H9 (cell line): ENCODE measurements around the gene PIGL. TPM values are rescaled to one million over a fixed set of nuclear protein-coding genes. Genes with fewer than 3 reads are reported as not detected.

Experiments used
- DNase-seq: peaks from one replicate; pipeline ENCODE4 v3.0.0-alpha.2; 2017
- H2AFZ ChIP-seq: one replicate; pipeline ENCODE4 v1.6.1; 2013; ENCODE audit warnings: mild to moderate bottlenecking, low read length, control low read depth, moderate library complexity
- H2AK5ac ChIP-seq: 2 replicates; pipeline ENCODE4 v1.6.1; 2013; ENCODE audit warnings: low read length, control low read depth, mixed read lengths; ENCODE audit not compliant: insufficient read length
- H2BK120ac ChIP-seq: one replicate; pipeline ENCODE4 v1.6.1; 2013; ENCODE audit warnings: low read depth, mild to moderate bottlenecking, low read length, control low read depth, inconsistent platforms; ENCODE audit not compliant: poor library complexity, severe bottlenecking
- H2BK12ac ChIP-seq: 2 replicates; pipeline ENCODE4 v1.6.1; 2013; ENCODE audit warnings: low read length, control low read depth, mixed read lengths, low read depth; ENCODE audit not compliant: insufficient read length
- H2BK15ac ChIP-seq: 2 replicates; pipeline ENCODE4 v1.6.1; 2013; ENCODE audit warnings: low read depth, low read length, control low read depth
- H2BK20ac ChIP-seq: one replicate; pipeline ENCODE4 v1.6.1; 2013; ENCODE audit warnings: low read depth, mild to moderate bottlenecking, low read length, control low read depth, inconsistent platforms; ENCODE audit not compliant: poor library complexity, severe bottlenecking
- H2BK5ac ChIP-seq: 2 replicates; pipeline ENCODE4 v1.6.1; 2013; ENCODE audit warnings: low read length, control low read depth, mixed read lengths; ENCODE audit not compliant: insufficient read length
- H3K14ac ChIP-seq: 2 replicates; pipeline ENCODE4 v1.6.1; 2013; ENCODE audit warnings: low read length, control low read depth; ENCODE audit not compliant: insufficient read depth
- H3K18ac ChIP-seq: 2 replicates; pipeline ENCODE4 v1.6.1; 2013; ENCODE audit warnings: low read depth, mild to moderate bottlenecking, mixed read lengths, low read length, control low read depth; ENCODE audit not compliant: insufficient read length
- H3K23ac ChIP-seq: 2 replicates; pipeline ENCODE4 v1.6.1; 2013; ENCODE audit warnings: low read length, control low read depth, mixed read lengths, low read depth; ENCODE audit not compliant: insufficient read length
- H3K23me2 ChIP-seq: 2 replicates; pipeline ENCODE4 v1.6.1; 2013; ENCODE audit warnings: low read depth, mild to moderate bottlenecking, mixed read lengths, low read length, control low read depth; ENCODE audit not compliant: insufficient read length, poor library complexity, severe bottlenecking
- H3K27ac ChIP-seq: 2 replicates; pipeline ENCODE4 v1.5.1; 2013; ENCODE audit warnings: low read length, control low read depth, mixed read lengths, low read depth; ENCODE audit not compliant: insufficient read length
- H3K27me3 ChIP-seq: 2 replicates; pipeline ENCODE4 v1.6.1; 2013; ENCODE audit warnings: low read length, control low read depth, inconsistent platforms; ENCODE audit not compliant: insufficient read depth
- H3K4ac ChIP-seq: 2 replicates; pipeline ENCODE4 v1.6.1; 2013; ENCODE audit warnings: low read depth, mild to moderate bottlenecking, control low read depth, inconsistent platforms, low read length, moderate library complexity
- H3K4me1 ChIP-seq: 2 replicates; pipeline ENCODE4 v1.6.1; 2013; ENCODE audit warnings: low read length, control low read depth, inconsistent platforms; ENCODE audit not compliant: insufficient read depth
- H3K4me2 ChIP-seq: 2 replicates; pipeline ENCODE4 v1.6.1; 2013; ENCODE audit warnings: low read length, control low read depth, mixed read lengths; ENCODE audit not compliant: insufficient read length, insufficient read depth
- H3K56ac ChIP-seq: 2 replicates; pipeline ENCODE4 v1.6.1; 2013; ENCODE audit warnings: low read depth, mild to moderate bottlenecking, mixed read lengths, low read length, control low read depth; ENCODE audit not compliant: insufficient read length
- H3K79me1 ChIP-seq: 2 replicates; pipeline ENCODE4 v1.6.1; 2013; ENCODE audit warnings: low read depth, mild to moderate bottlenecking, moderate library complexity, low read length, control low read depth, inconsistent platforms; ENCODE audit not compliant: insufficient read depth, poor library complexity, severe bottlenecking
- H3K79me2 ChIP-seq: 2 replicates; pipeline ENCODE4 v1.6.1; 2013; ENCODE audit warnings: low read length, control low read depth, inconsistent platforms; ENCODE audit not compliant: insufficient read depth
- H3K9ac ChIP-seq: 2 replicates; pipeline ENCODE4 v1.6.1; 2013; ENCODE audit warnings: low read length, control low read depth, mixed read lengths; ENCODE audit not compliant: insufficient read length; ENCODE audit errors: extremely low read depth
- H3K9me3 ChIP-seq: one replicate; pipeline ENCODE4 v1.6.1; 2013; ENCODE audit warnings: low read depth, low read length, inconsistent platforms; ENCODE audit not compliant: control insufficient read depth
- H3T11ph ChIP-seq: one replicate; pipeline ENCODE4 v1.6.1; 2013; ENCODE audit warnings: mild to moderate bottlenecking, low read length, control low read depth, inconsistent platforms
- H4K20me1 ChIP-seq: one replicate; pipeline ENCODE4 v1.6.1; 2013; ENCODE audit not compliant: control insufficient read depth, insufficient read length, insufficient read depth
- H4K5ac ChIP-seq: 2 replicates; pipeline ENCODE4 v1.6.1; 2013; ENCODE audit warnings: low read depth, mild to moderate bottlenecking, mixed read lengths, low read length, control low read depth; ENCODE audit not compliant: insufficient read length
- H4K8ac ChIP-seq: replicated peaks from 2 replicates; pipeline ENCODE4 v1.6.1; 2013; ENCODE audit warnings: low read length, control low read depth, mixed read lengths, low read depth; ENCODE audit not compliant: insufficient read length
- H4K91ac ChIP-seq: 2 replicates; pipeline ENCODE4 v1.6.1; 2013; ENCODE audit warnings: low read depth, mild to moderate bottlenecking, moderate library complexity, mixed read lengths, low read length, control low read depth; ENCODE audit not compliant: insufficient read length
- H3K27ac Mint-ChIP-seq, 3 experiments: 2 replicates in 2 of 3; 3 replicates in 1 of 3; pipeline ENCODE4 v1.8.0; 2020 to 2021; ENCODE audit warnings: mixed read lengths in 3 of 3, mild to moderate bottlenecking in 1 of 3, moderate library complexity in 1 of 3
- H3K27me3 Mint-ChIP-seq: 2 replicates; pipeline ENCODE4 v1.8.0; 2021; ENCODE audit warnings: low read depth, mild to moderate bottlenecking, moderate library complexity, mixed read lengths
- H3K36me3 Mint-ChIP-seq, 3 experiments: 2 replicates in 2 of 3; 3 replicates in 1 of 3; pipeline ENCODE4 v1.8.0; 2020 to 2021; ENCODE audit warnings: low read depth in 3 of 3, mixed read lengths in 3 of 3; ENCODE audit not compliant: insufficient read depth in 1 of 3
- H3K4me1 Mint-ChIP-seq, 2 experiments: 2 replicates each; pipeline ENCODE4 v1.8.0; 2020; ENCODE audit warnings: mixed read lengths in 2 of 2
- H3K4me3 Mint-ChIP-seq, 2 experiments: 2 replicates in 1 of 2; 3 replicates in 1 of 2; pipeline ENCODE4 v1.8.0; 2020 to 2021; ENCODE audit warnings: mild to moderate bottlenecking in 2 of 2, mixed read lengths in 2 of 2, moderate library complexity in 1 of 2
- H3K9me3 Mint-ChIP-seq, 2 experiments: 2 replicates in 1 of 2; 3 replicates in 1 of 2; pipeline ENCODE4 v1.8.0; 2020; ENCODE audit warnings: mild to moderate bottlenecking in 2 of 2, mixed read lengths in 2 of 2, moderate library complexity in 1 of 2
- CTCF ChIP-seq: fragments of 200-600 bp; sonication (generic); conservative IDR thresholded peaks from 3 replicates; pipeline ENCODE4 v1.8.0; 2021; ENCODE audit warnings: antibody characterized with exemption, mild to moderate bottlenecking
- WGBS: extraction: QIAGEN DNeasy Blood & Tissue Kit; methylation state at CpG from one replicate; pipeline ENCODE4 v1.1.7; 2013; ENCODE audit warnings: missing lambda C conversion rate, low lambda C conversion rate, mixed read lengths; ENCODE audit not compliant: insufficient read length; ENCODE audit errors: extremely low coverage; 5-methylcytosine and 5-hydroxymethylcytosine counted together
- total RNA-seq: library from RNA; stranded (reverse); gene quantifications from 2 replicates; pipeline ENCODE4 v1.2.1, GENCODE V29; 2021

The PIGL gene
- total RNA-seq, 1 experiment from 2014 or later = 21.6 TPM

GRCh38 chr17:16247586-16247984, 30.6 kb downstream of the PIGL start:
- Histone ChIP-seq H2AK5ac (no peak overlapping the region), H3K4me2 (no peak overlapping the region), H4K20me1 (no peaks in the 10 kb centered on the region), H2BK15ac (no peak overlapping the region), H3K9ac (no peak overlapping the region), H4K5ac (no peak overlapping the region), H2BK120ac (no peak overlapping the region), H3K9me3 (no peaks in the 10 kb centered on the region), H3K23me2 (no peaks in the 10 kb centered on the region), H3K79me1 (no peaks in the 10 kb centered on the region), H3K4me1 (no peaks in the 10 kb centered on the region; the same call in 1 of the 2 replicates), H4K91ac (no peak overlapping the region), H4K8ac (no peak overlapping the region), H3T11ph (no peak overlapping the region), H3K23ac (no peak overlapping the region), H2BK12ac (no peak overlapping the region), H3K27ac (no peak overlapping the region), H2BK5ac (no peak overlapping the region), H3K14ac (no peak overlapping the region), H3K56ac (no peak overlapping the region), H2BK20ac (no peak overlapping the region), H3K27me3 (no peaks in the 10 kb centered on the region), H3K4ac (no peak overlapping the region), H3K18ac (no peak overlapping the region), H2AFZ (no peak overlapping the region), H3K79me2 (no peaks in the 10 kb centered on the region)
- Mint-ChIP-seq H3K36me3 (peaks cover 3 to 12% (median 12%) of the 10 kb centered on the region in 3 experiments; a peak in 6 of 7 replicates), H3K4me1 (peaks cover 12 to 13% of the 10 kb centered on the region in 2 experiments), H3K27ac (no peak overlapping the region), H3K27me3 (no peaks in the 10 kb centered on the region), H3K4me3 (no peak overlapping the region), H3K9me3 (no peaks in the 10 kb centered on the region)
- no peak for TF ChIP-seq CTCF
- WGBS = no CpG with 5 or more reads among the region's 7 CpGs
- DNase-seq = no peak
